ENCODE results near the gene GDF7. TPM values are rescaled to one million over a fixed set of nuclear protein-coding genes. Genes with fewer than 3 reads are reported as not detected.

GDF7 gene
- 0.03 TPM for polyA plus RNA-seq (2013, experiment 1 of 2)
- polyA plus RNA-seq (2013, experiment 2 of 2), result 0.01 TPM

DNA sequence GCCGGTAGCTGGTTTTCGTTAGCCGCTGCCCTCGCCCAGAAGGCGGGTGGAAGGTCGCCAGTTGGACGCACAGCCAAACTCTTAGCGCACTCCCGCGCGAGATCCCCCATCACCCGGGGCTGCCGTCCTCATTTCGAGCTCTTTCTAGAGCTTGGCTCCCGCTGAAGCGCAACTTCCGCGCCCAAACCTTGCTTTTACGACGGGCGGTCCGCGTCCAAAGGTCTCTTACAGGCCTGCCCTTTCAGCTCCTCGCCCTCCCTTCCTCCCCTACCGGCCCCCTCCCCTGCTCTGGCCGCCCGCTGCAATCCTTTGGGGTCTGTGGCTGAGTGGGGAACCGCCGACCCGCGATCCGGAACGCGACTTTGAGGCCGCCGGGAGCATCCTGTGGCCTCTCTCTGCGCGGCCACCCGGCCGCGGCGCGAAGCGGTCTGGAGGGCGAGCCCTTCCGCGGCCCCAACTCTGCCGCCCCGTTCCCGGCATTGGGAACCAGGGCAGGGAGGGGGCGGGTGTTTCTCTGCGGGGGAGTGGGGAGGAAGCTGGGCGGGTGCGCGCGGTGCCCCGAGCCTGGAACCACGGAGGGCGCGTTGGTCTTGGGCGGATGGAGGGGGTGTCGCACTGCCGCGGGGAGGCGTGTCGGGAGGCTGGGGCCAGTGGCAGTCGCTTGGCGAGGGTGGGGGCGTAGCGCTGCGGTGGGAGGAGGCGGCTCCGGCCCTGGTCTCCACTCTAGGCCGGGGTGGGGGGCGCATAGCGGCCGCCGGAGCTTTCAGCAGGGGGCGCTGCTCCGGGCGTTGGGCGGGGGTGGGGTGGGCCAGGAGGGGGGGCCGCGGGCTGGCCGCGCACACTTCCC, at the start of gene GDF7:
Gene GDF7, plus strand, starts transcription at position 841 of the 847 bp plus-strand sequence. CDS start 96 bp downstream, outside the sequence.
- H3K36me3 ChIP-seq (ENCODE audit: control insufficient read depth, insufficient read depth, low read length), result no peaks in the 10 kb centered on the region
- H3K9ac ChIP-seq (ENCODE audit: low read length), result peak within 1 kb of the TSS; percentile 29
- H3K4me2 ChIP-seq (ENCODE audit: low read length), result peak within 1 kb of the TSS; percentile 82
- no peak within 1 kb of the TSS for H2BK120ac ChIP-seq (ENCODE audit: low read depth, low read length)
- no CpG with 5 or more reads among the region's 86 CpGs for WGBS (ENCODE audit: extremely low coverage, insufficient coverage, low lambda C conversion rate)
- peaks cover 2% of the 10 kb centered on the region for H3K4me1 ChIP-seq (ENCODE audit: control insufficient read depth, low read depth, low read length)
- H4K5ac ChIP-seq (ENCODE audit: low read length), result no peak within 1 kb of the TSS
- no peak within 1 kb of the TSS for H2BK5ac ChIP-seq (ENCODE audit: low read length)
- H3K79me2 ChIP-seq (ENCODE audit: control insufficient read depth, insufficient read depth, low read length), result no peaks in the 10 kb centered on the region
- H3K27me3 ChIP-seq (ENCODE audit: insufficient read depth, low read length, poor library complexity), result peaks cover 80% of the 10 kb centered on the region
- peak; percentile 65 for DNase-seq
- no peaks in the 10 kb centered on the region for H3K79me1 ChIP-seq (ENCODE audit: low read length)
- H2BK15ac ChIP-seq (replicated peaks; ENCODE audit: low read depth), result no peak within 1 kb of the TSS
- no peak within 1 kb of the TSS for H3K18ac ChIP-seq (ENCODE audit: low read length)
- peak within 1 kb of the TSS; percentile 29 for H3K4me3 ChIP-seq (ENCODE audit: low read length)
- no peak within 1 kb of the TSS for H3K23ac ChIP-seq (ENCODE audit: low read length)
- H3K27ac ChIP-seq (ENCODE audit: low read depth, low read length), result no peak within 1 kb of the TSS
- peak within 1 kb of the TSS; percentile 65 for H3K56ac ChIP-seq (ENCODE audit: low read length)
- H3K4ac ChIP-seq (ENCODE audit: low read depth, low read length), result no peak within 1 kb of the TSS
- H2AK5ac ChIP-seq (ENCODE audit: low read length), result no peak within 1 kb of the TSS
- no peak within 1 kb of the TSS for H4K8ac ChIP-seq (ENCODE audit: low read depth, low read length)

DNA sequence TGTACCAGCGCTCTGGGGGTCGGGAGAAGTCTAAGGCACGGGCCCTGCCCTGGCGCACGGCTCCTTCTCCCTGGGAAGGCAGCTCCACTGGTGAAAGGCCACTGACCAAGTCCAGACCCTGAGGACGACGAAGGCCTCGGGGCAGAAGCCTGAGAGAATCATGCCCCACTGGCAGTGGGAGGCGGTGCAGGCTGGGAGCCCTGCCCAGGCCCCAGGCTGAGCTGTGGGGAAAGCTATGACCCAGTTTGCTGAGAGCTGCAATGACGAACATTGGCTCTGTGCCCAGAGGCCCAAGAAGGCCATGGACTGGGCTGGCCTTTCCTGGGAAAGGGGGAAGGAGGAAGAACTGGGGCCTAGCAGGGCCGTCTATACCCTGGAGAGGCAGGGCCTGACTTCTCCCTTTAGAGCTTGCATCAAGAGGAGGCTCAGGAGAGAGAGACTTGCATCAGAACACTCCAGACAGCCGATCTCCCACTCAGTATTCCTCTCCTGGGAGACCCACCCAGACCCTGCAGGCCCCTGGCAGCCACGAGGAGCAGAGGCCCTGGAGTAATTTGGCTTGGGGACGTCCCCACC, 49.0 kb upstream of the GDF7 start:
- Histone ChIP-seq H4K5ac (ENCODE audit: low read length) (no peak overlapping the region), H4K8ac (ENCODE audit: low read depth, low read length) (no peak overlapping the region), H3K27ac (ENCODE audit: low read depth, low read length) (no peak overlapping the region), H3K23ac (ENCODE audit: low read length) (no peak overlapping the region), H3K4me2 (ENCODE audit: low read length) (no peak overlapping the region), H3K4ac (ENCODE audit: low read depth, low read length) (no peak overlapping the region), H3K79me2 (ENCODE audit: control insufficient read depth, insufficient read depth, low read length) (no peaks in the 10 kb centered on the region), H3K18ac (ENCODE audit: low read length) (no peak overlapping the region), H2BK15ac (replicated peaks; ENCODE audit: low read depth) (no peak overlapping the region), H2BK120ac (ENCODE audit: low read depth, low read length) (no peak overlapping the region), H3K79me1 (ENCODE audit: low read length) (no peaks in the 10 kb centered on the region), H2AK5ac (ENCODE audit: low read length) (no peak overlapping the region), H3K56ac (ENCODE audit: low read length) (no peak overlapping the region), H3K4me1 (ENCODE audit: control insufficient read depth, low read depth, low read length) (peaks cover 2% of the 10 kb centered on the region), H3K27me3 (ENCODE audit: insufficient read depth, low read length, poor library complexity) (no peaks in the 10 kb centered on the region), H3K4me3 (ENCODE audit: low read length) (no peak overlapping the region), H2BK5ac (ENCODE audit: low read length) (no peak overlapping the region), H3K9ac (ENCODE audit: low read length) (no peak overlapping the region), H3K36me3 (ENCODE audit: control insufficient read depth, insufficient read depth, low read length) (no peaks in the 10 kb centered on the region)
- WGBS (ENCODE audit: extremely low coverage, insufficient coverage, low lambda C conversion rate), result no CpG with 5 or more reads among the region's 14 CpGs
- no peak for DNase-seq

DNA sequence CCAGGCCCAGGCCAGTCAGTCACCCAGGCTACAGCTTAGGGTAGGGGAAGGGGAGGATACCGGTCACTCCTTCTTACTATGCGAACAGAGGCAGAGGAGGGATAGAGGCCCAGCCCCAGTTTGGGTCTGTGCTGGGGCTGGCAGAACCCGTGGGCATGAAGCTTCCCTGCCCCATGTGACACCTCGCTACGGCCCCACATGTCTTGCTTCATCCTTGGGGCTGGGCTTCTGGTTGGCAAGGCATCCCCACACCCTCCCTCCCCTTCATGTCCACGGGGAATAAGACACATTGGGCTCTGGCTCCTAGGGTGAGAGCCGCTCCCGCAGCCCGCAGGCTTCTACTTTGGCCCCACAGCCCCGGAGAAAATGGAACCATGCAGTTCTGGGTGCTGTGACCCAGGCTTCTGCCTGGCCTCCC, 48.5 kb upstream of the GDF7 start:
- Histone ChIP-seq H3K27me3 (ENCODE audit: insufficient read depth, low read length, poor library complexity) (no peaks in the 10 kb centered on the region), H3K56ac (ENCODE audit: low read length) (no peak overlapping the region), H3K23ac (ENCODE audit: low read length) (no peak overlapping the region), H3K27ac (ENCODE audit: low read depth, low read length) (no peak overlapping the region), H2AK5ac (ENCODE audit: low read length) (no peak overlapping the region), H4K5ac (ENCODE audit: low read length) (no peak overlapping the region), H3K4ac (ENCODE audit: low read depth, low read length) (no peak overlapping the region), H3K36me3 (ENCODE audit: control insufficient read depth, insufficient read depth, low read length) (no peaks in the 10 kb centered on the region), H4K8ac (ENCODE audit: low read depth, low read length) (no peak overlapping the region), H3K4me1 (ENCODE audit: control insufficient read depth, low read depth, low read length) (peaks cover 2% of the 10 kb centered on the region), H3K79me1 (ENCODE audit: low read length) (no peaks in the 10 kb centered on the region), H2BK120ac (ENCODE audit: low read depth, low read length) (no peak overlapping the region), H3K4me2 (ENCODE audit: low read length) (no peak overlapping the region), H2BK15ac (replicated peaks; ENCODE audit: low read depth) (no peak overlapping the region), H3K9ac (ENCODE audit: low read length) (no peak overlapping the region), H3K4me3 (ENCODE audit: low read length) (no peak overlapping the region), H3K18ac (ENCODE audit: low read length) (no peak overlapping the region), H3K79me2 (ENCODE audit: control insufficient read depth, insufficient read depth, low read length) (no peaks in the 10 kb centered on the region), H2BK5ac (ENCODE audit: low read length) (no peak overlapping the region)
- DNase-seq, result no peak
- no CpG with 5 or more reads among the region's 10 CpGs for WGBS (ENCODE audit: extremely low coverage, insufficient coverage, low lambda C conversion rate)

DNA sequence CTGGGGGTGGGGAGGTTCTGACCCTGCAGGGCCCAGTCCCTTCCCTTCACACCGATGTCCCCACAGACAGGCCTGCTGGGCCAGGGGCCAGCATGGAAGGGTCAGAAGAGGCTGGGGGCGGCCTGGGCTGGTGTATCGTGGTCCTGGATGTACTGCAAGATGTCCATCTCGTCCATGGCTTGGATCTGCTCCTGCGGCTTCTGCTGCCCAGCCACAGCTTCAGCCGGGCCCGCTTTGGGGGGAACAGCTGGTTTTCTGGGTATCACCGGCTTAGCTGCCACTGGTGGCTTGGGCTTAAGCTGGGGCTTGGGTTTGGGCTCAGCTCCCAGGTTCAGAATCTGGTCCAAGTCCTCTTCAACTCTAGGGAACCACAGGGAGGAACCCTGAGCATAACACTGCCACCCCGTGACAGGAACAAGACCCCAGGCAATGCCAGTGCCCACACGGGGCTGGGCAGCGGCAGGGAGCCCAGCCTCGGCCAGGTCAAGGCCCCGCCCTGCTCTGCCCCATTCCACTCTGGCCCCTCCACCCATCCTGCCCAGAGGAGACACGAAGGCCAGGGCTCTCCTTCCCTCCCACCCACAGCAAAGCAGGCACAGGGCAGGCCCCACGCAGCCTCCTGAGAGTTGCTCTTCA, 47.9 kb upstream of the GDF7 start:
- no peaks in the 10 kb centered on the region for H3K79me2 ChIP-seq (ENCODE audit: control insufficient read depth, insufficient read depth, low read length)
- H3K27ac ChIP-seq (ENCODE audit: low read depth, low read length), result no peak overlapping the region
- no peak overlapping the region for H3K4me2 ChIP-seq (ENCODE audit: low read length)
- H4K5ac ChIP-seq (ENCODE audit: low read length), result no peak overlapping the region
- no peaks in the 10 kb centered on the region for H3K27me3 ChIP-seq (ENCODE audit: insufficient read depth, low read length, poor library complexity)
- no peak overlapping the region for H3K23ac ChIP-seq (ENCODE audit: low read length)
- no peak overlapping the region for H2BK120ac ChIP-seq (ENCODE audit: low read depth, low read length)
- H4K8ac ChIP-seq (ENCODE audit: low read depth, low read length), result no peak overlapping the region
- no peak overlapping the region for H3K4me3 ChIP-seq (ENCODE audit: low read length)
- no peak overlapping the region for H3K4ac ChIP-seq (ENCODE audit: low read depth, low read length)
- no peak for DNase-seq
- no peak overlapping the region for H2BK5ac ChIP-seq (ENCODE audit: low read length)
- no peak overlapping the region for H2AK5ac ChIP-seq (ENCODE audit: low read length)
- H3K36me3 ChIP-seq (ENCODE audit: control insufficient read depth, insufficient read depth, low read length), result no peaks in the 10 kb centered on the region
- H3K79me1 ChIP-seq (ENCODE audit: low read length), result no peaks in the 10 kb centered on the region
- no peak overlapping the region for H3K18ac ChIP-seq (ENCODE audit: low read length)
- no peak overlapping the region for H2BK15ac ChIP-seq (replicated peaks; ENCODE audit: low read depth)
- H3K4me1 ChIP-seq (ENCODE audit: control insufficient read depth, low read depth, low read length), result peaks cover 2% of the 10 kb centered on the region
- no peak overlapping the region for H3K9ac ChIP-seq (ENCODE audit: low read length)
- no peak overlapping the region for H3K56ac ChIP-seq (ENCODE audit: low read length)
- WGBS (ENCODE audit: extremely low coverage, insufficient coverage, low lambda C conversion rate), result no CpG with 5 or more reads among the region's 15 CpGs

DNA sequence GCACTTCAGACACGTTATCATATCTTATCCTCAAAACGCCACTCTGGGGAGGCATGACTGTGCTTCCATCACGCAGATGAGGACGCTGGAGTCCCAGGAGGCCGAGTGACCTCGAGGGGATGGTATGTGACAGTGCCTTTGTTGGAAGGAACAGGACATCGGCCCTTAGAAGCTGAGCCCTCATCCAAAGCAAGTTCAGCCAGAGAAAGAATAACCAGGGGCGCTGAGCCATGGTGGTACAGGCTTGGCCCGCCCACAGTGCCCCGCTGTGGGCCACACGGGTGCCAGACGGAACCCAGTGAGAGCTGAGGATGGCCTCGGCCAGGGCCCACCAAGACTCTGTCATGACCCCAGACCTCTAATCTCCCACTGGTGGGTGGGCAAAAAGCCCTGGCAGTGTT, 47.3 kb upstream of the GDF7 start:
- Histone ChIP-seq H3K4ac (ENCODE audit: low read depth, low read length) (no peak overlapping the region), H4K8ac (ENCODE audit: low read depth, low read length) (no peak overlapping the region), H3K18ac (ENCODE audit: low read length) (no peak overlapping the region), H3K79me2 (ENCODE audit: control insufficient read depth, insufficient read depth, low read length) (no peaks in the 10 kb centered on the region), H2BK5ac (ENCODE audit: low read length) (no peak overlapping the region), H3K79me1 (ENCODE audit: low read length) (no peaks in the 10 kb centered on the region), H3K27ac (ENCODE audit: low read depth, low read length) (no peak overlapping the region), H3K36me3 (ENCODE audit: control insufficient read depth, insufficient read depth, low read length) (no peaks in the 10 kb centered on the region), H2BK15ac (replicated peaks; ENCODE audit: low read depth) (no peak overlapping the region), H3K9ac (ENCODE audit: low read length) (no peak overlapping the region), H3K27me3 (ENCODE audit: insufficient read depth, low read length, poor library complexity) (no peaks in the 10 kb centered on the region), H3K4me3 (ENCODE audit: low read length) (no peak overlapping the region), H3K4me1 (ENCODE audit: control insufficient read depth, low read depth, low read length) (peaks cover 2% of the 10 kb centered on the region), H3K23ac (ENCODE audit: low read length) (no peak overlapping the region), H3K4me2 (ENCODE audit: low read length) (no peak overlapping the region), H4K5ac (ENCODE audit: low read length) (no peak overlapping the region), H2AK5ac (ENCODE audit: low read length) (no peak overlapping the region), H3K56ac (ENCODE audit: low read length) (no peak overlapping the region), H2BK120ac (ENCODE audit: low read depth, low read length) (no peak overlapping the region)
- WGBS (ENCODE audit: extremely low coverage, insufficient coverage, low lambda C conversion rate), result no CpG with 5 or more reads among the region's 13 CpGs
- DNase-seq, result peak; percentile 75

Measured in mesendoderm (in vitro differentiated cells).